ENCODE data around the gene RIN3.

GRCh38 chr14:92516344-92516965 is 2.9 kb downstream of the RIN3 start:
- TF ChIP-seq CTCF (IDR thresholded peaks at IDR 0.05 in 2 of 3, conservative IDR thresholded peaks at IDR 0.05 in 1 of 3; ENCODE audit: control insufficient read depth in 2 of 3, extremely low read depth in 1 of 3, insufficient read depth in 1 of 3, low read depth in 3 of 3, low read length in 3 of 3) (no peak), ATF3 (IDR thresholded peaks at IDR 0.05; ENCODE audit: borderline replicate concordance, extremely low read depth, low read depth, low read length) (no peak), POLR2AphosphoS5 (IDR thresholded peaks at IDR 0.05; ENCODE audit: low read length) (no peak), GABPA (IDR thresholded peaks at IDR 0.05; ENCODE audit: low read depth) (no peak), EP300 (IDR thresholded peaks at IDR 0.05; ENCODE audit: borderline replicate concordance in 1 of 2, control insufficient read depth in 1 of 2, low read depth in 2 of 2, low read length in 2 of 2) (no peak), KDM1A (IDR thresholded peaks at IDR 0.05; ENCODE audit: borderline replicate concordance) (no peak), E2F4 (IDR thresholded peaks at IDR 0.05; ENCODE audit: low read depth, low read length) (no peak), RBBP5 (conservative IDR thresholded peaks at IDR 0.05) (no peak), ASH2L (IDR thresholded peaks at IDR 0.05; ENCODE audit: borderline replicate concordance, low read depth) (no peak), EZH2 (IDR thresholded peaks at IDR 0.05; ENCODE audit: borderline replicate concordance, control insufficient read depth, low read depth, low read length) (no peak), NFYB (IDR thresholded peaks at IDR 0.05; ENCODE audit: insufficient read depth, low read depth, low read length) (no peak)
